HG03571 (cell line): Measurements from ENCODE around the gene TBC1D25.

ENCODE experiments used
- ATAC-seq: cut with Tn5 transposase; IDR thresholded peaks from one replicate; pipeline ENCODE4 v1.9.1; 2021; ENCODE audit not compliant: unreplicated experiment

Gene TBC1D25

GRCh38 chrX:48539345-48540027 is at the start of gene TBC1D25:
TBC1D25 (plus strand) TSS chrX:48539714; CDS start chrX:48539798, 84 bp downstream.
- ATAC-seq: peak; percentile 81

GRCh38 chrX:48489892-48490291 is 49.6 kb upstream of the TBC1D25 start:
- ATAC-seq: no peak

GRCh38 chrX:48490661-48491060 is 48.9 kb upstream of the TBC1D25 start:
- no peak for ATAC-seq

GRCh38 chrX:48491809-48492208 is 47.7 kb upstream of the TBC1D25 start:
- ATAC-seq: no peak

GRCh38 chrX:48492293-48492910 is 47.1 kb upstream of the TBC1D25 start:
- ATAC-seq: no peak

- no peak for ATAC-seq
Measured at GRCh38 chrX:48493890-48494364, 45.6 kb upstream of the TBC1D25 start.

- ATAC-seq: no peak
Measured at GRCh38 chrX:48496660-48497059, 42.9 kb upstream of the TBC1D25 start.

- ATAC-seq: no peak
Measured at GRCh38 chrX:48497871-48498270, 41.6 kb upstream of the TBC1D25 start.

- ATAC-seq: no peak
Measured at GRCh38 chrX:48498374-48498809, 41.1 kb upstream of the TBC1D25 start.

- ATAC-seq: no peak
Measured at GRCh38 chrX:48504261-48504660, 35.3 kb upstream of the TBC1D25 start.

GRCh38 chrX:48505481-48505880 is 34.0 kb upstream of the TBC1D25 start:
- no peak for ATAC-seq

GRCh38 chrX:48507246-48507645 is 32.3 kb upstream of the TBC1D25 start:
- ATAC-seq: no peak

GRCh38 chrX:48508400-48509244 is 30.9 kb upstream of the TBC1D25 start, which contains the start of gene PORCN:
PORCN (plus strand) TSS chrX:48508992; CDS start chrX:48509821, 829 bp downstream.
- ATAC-seq: peak; percentile 84

GRCh38 chrX:48509245-48509590 is 30.3 kb upstream of the TBC1D25 start:
- peak; percentile 21 for ATAC-seq

- ATAC-seq: no peak
Measured at GRCh38 chrX:48509619-48510018, 29.9 kb upstream of the TBC1D25 start.

- ATAC-seq: no peak
Measured at GRCh38 chrX:48511560-48511959, 28.0 kb upstream of the TBC1D25 start.

GRCh38 chrX:48512371-48512935 is 27.1 kb upstream of the TBC1D25 start:
- ATAC-seq: no peak

GRCh38 chrX:48513670-48514069 is 25.8 kb upstream of the TBC1D25 start:
- no peak for ATAC-seq

- no peak for ATAC-seq
Measured at GRCh38 chrX:48514126-48514806, 25.2 kb upstream of the TBC1D25 start.

GRCh38 chrX:48514868-48515460 is 24.6 kb upstream of the TBC1D25 start:
- no peak for ATAC-seq
